HFF-Myc (cell line): ENCODE results near the gene RGL4.
"Not testable (repeated sequence)": the region's sequence is repeated elsewhere in the genome, so short reads cannot be mapped to it uniquely, and the experiment has no call there.

Source experiments
- DNase-seq: peaks from one replicate; pipeline ENCODE4 v3.0.0-alpha.2; 2011; ENCODE audit warnings: low read depth; ENCODE audit errors: extremely low read depth
- H3K4me3 ChIP-seq: replicated peaks from 2 replicates; pipeline ENCODE4 v1.5.1; 2011; ENCODE audit warnings: low read depth, mild to moderate bottlenecking, control low read depth, low read length
- TF ChIP-seq, protein P1 (sequence below): IDR thresholded peaks from 2 replicates; pipeline ENCODE4 v1.5.1; 2012; ENCODE audit warnings: mild to moderate bottlenecking, low read depth, low read length, control low read depth; ENCODE audit errors: missing control alignments

RGL4 gene

GRCh38 chr22:23690713-23691112 lies at the start of gene RGL4:
TSS of gene RGL4 (plus strand) at chr22:23691013. CDS start at chr22:23692031, 1,018 bp downstream.
- H3K4me3 ChIP-seq: no peak within 1 kb of the TSS
- TF ChIP-seq, protein P1, sequence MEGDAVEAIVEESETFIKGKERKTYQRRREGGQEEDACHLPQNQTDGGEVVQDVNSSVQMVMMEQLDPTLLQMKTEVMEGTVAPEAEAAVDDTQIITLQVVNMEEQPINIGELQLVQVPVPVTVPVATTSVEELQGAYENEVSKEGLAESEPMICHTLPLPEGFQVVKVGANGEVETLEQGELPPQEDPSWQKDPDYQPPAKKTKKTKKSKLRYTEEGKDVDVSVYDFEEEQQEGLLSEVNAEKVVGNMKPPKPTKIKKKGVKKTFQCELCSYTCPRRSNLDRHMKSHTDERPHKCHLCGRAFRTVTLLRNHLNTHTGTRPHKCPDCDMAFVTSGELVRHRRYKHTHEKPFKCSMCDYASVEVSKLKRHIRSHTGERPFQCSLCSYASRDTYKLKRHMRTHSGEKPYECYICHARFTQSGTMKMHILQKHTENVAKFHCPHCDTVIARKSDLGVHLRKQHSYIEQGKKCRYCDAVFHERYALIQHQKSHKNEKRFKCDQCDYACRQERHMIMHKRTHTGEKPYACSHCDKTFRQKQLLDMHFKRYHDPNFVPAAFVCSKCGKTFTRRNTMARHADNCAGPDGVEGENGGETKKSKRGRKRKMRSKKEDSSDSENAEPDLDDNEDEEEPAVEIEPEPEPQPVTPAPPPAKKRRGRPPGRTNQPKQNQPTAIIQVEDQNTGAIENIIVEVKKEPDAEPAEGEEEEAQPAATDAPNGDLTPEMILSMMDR: no peak
- DNase-seq: no peak

- H3K4me3 ChIP-seq, DNase-seq: not testable (repeated sequence)
These were observed 44.3 kb upstream of the RGL4 start for GRCh38 chr22:23646526-23646925.

DNA sequence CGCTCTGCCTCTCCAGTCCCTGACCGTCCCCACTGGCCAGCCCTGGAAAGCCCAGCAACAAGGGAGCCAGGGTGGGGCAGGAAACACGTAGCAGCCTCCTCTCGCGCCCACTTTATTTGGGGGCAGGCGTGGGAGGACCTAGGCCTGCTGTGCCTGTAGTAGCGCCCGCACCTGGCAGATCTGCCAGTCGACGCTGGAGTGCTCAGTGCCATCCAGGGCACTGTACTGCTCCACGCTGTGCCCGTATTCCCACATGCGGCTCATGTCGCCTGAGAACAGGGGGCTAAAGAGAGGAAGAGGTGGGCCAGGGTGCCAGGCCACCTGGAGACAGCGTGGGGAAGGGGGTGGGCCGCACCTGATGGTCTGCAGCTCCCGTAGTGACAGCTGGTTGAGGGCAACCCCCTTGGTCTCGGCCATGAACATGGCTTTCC lies 41.7 kb upstream of the RGL4 start:
- H3K4me3 ChIP-seq: no peak overlapping the region
- no peak for DNase-seq
- TF ChIP-seq, protein P1: no peak

- TF ChIP-seq, protein P1: no peak
- H3K4me3 ChIP-seq: no peak overlapping the region
- no peak for DNase-seq
These were observed 39.1 kb upstream of the RGL4 start for GRCh38 chr22:23651676-23652075.

GRCh38 chr22:23652286-23652685 lies 38.5 kb upstream of the RGL4 start:
- H3K4me3 ChIP-seq: no peak overlapping the region
- DNase-seq: no peak
- TF ChIP-seq, protein P1: no peak

DNA sequence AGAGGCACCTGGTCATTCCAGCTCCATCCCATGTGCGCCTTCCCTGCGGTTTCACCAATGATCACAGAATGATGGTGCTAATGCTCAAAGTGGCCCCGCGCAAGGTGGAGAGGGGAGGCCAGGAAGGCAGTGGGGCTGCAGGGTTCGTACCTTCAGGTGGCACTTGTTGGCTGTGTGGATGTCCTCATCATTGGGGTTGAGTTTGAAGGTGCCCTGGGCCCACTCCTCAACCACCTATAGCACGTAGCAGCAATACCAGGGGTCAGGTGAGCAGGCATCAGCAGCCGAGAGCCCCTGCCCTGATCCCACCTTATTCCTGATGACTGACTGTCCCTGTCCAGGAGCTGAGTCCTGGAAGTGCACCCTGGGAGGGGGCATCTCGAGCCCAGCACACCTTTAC lies 38.1 kb upstream of the RGL4 start:
- no peak for DNase-seq
- H3K4me3 ChIP-seq: no peak overlapping the region
- TF ChIP-seq, protein P1: no peak

DNA sequence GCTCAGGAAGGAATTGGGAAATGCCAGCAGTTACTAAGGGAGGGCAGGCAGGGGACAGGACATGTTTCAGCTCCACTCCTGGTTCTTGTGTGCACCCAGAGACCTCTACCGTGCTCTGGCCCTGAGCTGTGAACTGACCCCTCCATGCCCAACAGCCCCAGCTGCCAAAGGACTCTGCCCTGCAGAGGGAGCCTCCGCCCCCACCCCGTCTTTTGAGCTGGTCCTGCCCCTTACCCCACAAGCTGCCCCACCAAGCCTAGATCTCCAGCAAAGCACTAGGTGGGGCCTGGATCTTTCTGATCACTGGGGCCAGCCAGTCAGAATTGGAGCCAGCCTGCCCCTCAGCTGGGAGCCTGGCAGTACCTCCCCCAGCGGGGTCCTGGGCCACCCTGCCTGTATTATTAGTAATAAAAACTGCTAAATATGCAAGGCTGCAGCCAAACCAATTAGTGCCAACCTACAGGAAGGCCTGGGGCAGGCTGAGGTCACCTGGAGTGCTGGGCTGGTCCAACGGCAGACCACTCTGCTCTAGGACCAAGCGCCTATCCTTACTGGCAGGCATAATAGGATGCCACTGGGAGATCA lies 34.8 kb upstream of the RGL4 start:
- DNase-seq: no peak
- H3K4me3 ChIP-seq: no peak overlapping the region
- TF ChIP-seq, protein P1: no peak
